Stimulated activated CD8-positive, alpha-beta memory T cell treated with anti-CD3 and anti-CD28 coated beads, Interleukin-4, amount 100 ng/mL, for 4 hours (primary cell): ENCODE data around the gene ACVR2A.

ENCODE experiments used
- DNase-seq, 2 donors: peaks; one replicate each; pipeline ENCODE4 v3.0.0-alpha.2; 2020; ENCODE audit warnings: low read depth in 2 of 2, low spot score in 1 of 2

Gene ACVR2A

DNA sequence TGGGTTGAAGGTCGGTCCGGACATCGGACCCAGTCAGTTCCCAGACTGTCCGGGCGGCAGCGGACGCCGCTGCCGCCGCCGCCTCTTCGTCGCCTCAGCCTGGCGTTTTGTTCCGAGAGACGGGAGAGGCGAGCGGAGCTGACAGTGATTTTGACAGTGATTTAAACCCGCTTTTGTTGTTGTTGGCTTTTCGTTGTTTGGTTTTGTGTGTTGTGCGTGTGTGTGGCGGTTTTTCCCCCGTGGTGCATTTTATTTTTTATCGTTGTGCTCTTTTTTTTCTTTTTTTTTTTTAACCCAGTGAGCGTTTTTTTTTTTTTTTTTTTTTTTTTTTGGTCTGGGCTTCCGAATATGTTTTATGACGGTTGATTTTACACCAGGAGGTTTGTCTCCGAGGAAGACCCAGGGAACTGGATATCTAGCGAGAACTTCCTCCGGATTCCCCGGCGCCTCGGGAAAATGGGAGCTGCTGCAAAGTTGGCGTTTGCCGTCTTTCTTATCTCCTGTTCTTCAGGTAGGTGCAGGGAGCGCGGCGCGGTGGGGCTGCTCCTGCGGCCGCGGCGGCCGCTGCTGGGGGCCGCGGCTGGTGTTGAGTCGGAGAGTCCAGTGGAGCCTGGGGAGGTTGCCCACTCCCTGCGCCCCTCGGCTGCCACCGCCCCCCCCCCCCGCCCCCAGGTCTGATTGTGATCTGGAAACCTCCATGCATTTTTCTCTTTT, at the start of gene ACVR2A:
Gene ACVR2A (plus strand): TSS at position 333 of the 714 bp plus-strand sequence. CDS start 124 bp downstream, at position 457.
- peak in 1 of 2 donors; percentile 9 for DNase-seq

- DNase-seq = no peak
These were observed 44.5 kb upstream of the ACVR2A start for GRCh38 chr2:147800316-147800715.

GRCh38 chr2:147806846-147807245, 38.0 kb upstream of the ACVR2A start:
- DNase-seq = no peak

DNA sequence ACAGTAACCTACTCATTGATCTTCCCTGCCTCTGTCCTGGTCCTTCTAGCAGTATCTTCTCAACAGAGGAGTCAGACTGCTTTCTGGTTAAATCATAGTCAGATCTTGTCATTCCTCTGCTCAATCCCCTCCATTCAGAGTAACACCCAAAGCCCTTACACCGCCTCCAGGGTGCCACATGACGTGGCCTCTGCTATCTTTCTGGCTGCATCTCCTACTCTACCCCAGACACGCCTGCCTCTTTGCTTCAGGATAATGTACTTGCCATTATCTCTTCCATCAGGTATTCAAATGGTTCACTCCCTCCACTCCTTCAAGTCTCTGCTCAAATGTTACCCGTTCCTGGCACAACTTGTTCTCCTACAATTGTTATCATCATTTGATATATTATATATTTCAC, 36.3 kb upstream of the ACVR2A start:
- no peak for DNase-seq

DNA sequence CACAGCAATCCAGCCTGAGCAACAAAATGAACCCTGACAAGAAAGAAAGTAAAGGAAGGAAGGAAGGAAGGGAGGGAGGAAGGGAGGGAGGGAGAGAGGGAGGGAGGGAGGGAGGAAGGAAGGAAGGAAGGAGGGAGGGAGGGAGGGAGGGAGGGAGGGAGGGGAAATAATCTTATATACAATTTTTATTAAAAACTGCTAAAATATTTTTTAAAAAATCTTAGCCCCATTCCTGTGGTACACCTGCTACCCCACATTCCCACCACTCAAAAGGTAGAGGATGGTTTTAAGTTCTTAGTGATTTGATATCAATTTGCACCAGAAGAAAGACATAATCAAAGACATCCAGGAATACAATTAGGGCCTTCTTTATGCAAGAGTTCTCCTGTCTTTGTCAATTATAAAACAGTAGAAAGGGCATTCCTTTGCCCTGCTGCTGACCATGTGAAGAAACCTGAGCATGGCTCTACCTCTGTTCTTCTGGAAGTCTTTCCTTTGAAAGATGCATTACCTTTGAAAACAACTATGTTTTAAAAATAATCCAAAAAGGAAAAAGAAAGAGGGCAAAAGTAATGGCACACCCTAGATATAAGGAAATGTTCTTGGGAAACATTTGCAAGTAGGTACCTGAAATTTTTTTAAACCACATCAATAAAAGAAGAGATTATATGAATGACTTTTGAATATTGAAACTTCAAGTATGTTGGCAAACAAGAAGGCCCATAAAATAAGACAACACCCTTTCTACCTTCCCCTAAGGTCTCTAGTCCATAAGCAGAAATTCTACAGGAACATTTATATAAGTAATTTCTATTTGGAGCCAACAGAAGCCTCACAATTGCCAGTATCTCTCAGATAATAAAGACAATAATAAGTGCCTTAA, 33.7 kb upstream of the ACVR2A start:
- DNase-seq = no peak

DNA sequence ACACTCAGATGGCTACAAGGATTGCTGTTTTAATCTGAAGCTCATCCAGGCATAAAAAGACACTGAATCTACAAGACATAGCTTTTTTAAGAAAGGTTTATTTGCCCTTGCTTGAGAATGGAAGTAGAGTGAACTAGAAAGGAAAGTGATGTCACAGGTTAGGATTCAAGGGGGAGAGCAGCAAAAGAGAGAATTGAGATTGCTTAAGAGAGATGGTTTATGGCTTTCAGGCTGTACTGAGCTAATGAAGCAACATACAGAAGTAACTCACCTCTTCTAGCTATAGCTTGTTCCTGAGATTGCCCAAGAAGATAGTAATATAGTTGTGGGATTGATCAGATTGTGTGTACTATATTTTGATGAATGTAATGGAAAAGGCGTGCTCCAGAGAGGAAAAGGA, 26.1 kb upstream of the ACVR2A start:
- DNase-seq = no peak

- no peak for DNase-seq
These were observed 20.2 kb upstream of the ACVR2A start for GRCh38 chr2:147824620-147825019.

GRCh38 chr2:147826278-147827087, 18.3 kb upstream of the ACVR2A start:
- DNase-seq = no peak

- no peak for DNase-seq
These were observed 17.8 kb upstream of the ACVR2A start for GRCh38 chr2:147827088-147827375.

DNA sequence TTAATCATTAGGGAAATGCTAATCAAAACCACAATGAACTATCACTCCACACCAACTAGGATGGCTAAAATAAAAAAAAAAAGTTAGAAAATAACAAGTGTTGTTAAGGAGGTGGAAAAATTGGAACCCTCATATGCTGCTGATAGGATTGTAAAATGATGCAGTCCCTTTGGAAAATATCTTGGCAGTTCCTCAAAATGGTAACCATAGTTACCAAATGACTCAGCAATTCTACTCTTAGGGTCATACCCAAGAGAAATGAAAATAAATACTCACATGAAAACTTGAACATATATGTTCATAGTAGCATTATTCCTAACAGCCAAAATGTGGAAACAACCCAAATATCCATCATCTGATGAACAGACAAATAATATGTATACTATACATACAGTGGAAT, 15.7 kb upstream of the ACVR2A start:
- no peak for DNase-seq

DNA sequence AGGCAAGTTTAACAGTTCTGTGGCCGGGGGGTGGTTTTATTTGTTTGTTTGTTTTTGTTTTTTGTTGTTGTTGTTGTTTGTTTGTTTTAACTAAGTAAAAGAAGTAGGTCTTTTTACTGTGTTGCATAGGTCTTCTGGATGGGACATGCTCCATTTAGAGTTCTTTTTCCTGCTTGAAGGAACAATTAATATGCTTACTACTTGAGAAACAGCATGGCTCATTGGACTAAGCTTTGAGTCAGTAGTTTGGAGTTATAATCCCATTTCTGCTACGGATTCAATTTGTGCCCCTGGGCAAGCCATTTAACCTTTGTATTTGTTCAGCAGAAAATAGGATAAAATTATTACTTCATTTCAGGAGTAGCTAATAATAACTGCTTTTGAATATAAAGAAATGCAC, 8.7 kb upstream of the ACVR2A start:
- no peak for DNase-seq

DNA sequence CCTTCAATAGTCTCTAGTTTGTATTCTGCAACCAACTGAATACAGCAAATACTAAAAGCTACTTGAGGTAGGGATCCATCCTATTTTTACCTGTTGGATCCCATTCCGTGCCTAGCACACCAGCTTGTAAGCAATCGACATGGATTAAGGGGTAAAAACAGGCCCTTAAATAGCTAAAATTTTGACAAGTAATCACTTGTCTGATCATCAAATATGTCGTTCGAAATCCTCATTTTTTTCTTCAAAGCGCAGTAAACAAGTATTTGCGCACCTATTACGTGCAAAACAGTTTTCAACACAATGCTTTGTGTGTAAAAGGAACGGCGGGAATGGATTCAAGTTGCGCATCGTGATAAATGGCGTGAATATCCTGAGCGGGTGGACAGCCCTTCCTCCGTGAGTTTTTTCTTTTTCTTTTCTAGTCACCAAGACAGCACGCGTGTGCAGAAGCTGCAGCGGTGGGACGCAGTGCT, 1.4 kb upstream of the ACVR2A start:
- no peak for DNase-seq

GRCh38 chr2:147843864-147844696, 749 bp upstream of the ACVR2A start:
- peak; percentile 67 to 69 for DNase-seq

- DNase-seq = no peak
These were observed 662 bp downstream of the ACVR2A start for GRCh38 chr2:147845411-147845971.

DNA sequence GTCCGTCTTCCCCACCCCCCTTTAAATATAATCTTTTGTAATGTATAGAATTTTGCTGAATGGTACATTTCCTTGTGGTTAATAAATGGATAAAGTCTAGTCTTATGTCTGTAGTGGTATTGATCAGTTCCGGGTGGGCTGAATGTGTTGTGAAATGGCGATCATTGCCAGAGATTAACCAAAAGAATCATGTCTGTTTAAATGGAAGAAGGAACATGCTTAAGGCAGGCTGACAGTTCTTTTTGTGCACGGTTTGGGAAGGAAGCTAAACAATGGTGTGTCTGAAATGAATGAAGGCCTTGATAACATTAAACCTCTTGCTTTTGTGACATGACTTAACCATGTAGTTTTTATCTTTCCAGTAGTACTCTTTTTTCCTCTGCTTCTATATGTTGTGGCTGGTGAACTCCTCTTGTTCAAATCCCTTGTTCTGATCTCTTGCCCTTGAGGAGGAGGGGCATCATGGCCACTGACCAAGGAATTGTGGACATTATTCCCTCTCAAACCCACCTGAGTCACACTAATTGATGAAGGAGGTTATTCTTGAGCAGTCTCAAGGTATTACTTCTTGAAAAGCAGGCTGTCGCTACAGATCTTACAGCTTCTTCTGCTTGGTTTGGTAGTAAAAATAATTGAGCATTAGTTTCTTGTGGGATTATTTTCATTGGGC, 1.7 kb downstream of the ACVR2A start:
- DNase-seq = no peak

DNA sequence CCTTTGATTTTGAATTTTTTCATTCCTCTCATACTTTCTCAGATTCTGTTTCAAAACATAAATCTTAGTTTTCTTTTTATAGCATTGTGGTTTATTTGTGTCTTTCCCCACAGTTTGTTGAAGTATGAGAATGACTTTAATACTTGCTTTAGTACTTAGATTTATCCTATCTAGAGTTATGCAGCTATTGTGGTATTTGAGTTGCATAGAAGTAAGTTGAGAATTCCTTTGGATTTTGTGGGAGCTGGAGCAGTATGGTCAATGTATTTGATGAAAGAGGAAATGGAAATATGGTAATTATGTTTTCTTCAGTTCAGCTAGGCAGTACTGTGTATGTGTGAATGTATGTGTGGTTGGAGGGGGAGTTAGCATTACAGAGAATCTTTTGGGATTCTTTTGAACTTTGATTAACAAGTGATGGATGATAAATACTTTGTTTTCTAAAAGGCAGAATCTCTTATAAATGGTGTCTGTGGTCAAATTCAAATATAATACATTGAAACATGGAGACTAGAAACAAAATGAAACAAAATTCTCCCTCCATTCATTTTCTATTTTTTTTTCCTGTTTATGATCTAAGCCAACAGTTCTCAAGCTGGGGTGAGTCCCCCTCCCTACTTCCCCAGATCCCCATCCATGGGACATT, 3.0 kb downstream of the ACVR2A start:
- no peak for DNase-seq

DNA sequence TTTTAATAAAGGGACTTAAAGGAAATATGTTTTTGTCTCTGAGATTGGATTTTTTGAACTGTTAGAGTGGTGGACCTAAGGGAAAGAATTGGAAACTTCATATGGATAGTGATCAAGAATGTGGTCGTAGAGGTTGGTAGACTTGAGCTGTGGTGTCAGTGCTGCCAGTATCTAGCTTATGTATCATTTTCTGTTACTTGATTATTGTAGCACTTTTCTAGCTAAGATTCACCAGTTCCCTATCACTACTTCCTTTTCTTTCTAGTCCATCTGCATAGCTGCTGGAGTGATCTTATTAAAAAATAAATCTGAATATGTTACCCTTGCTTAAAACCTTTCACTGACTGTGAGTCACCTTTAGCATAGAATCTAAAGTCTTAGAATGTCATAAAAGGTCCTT, 6.0 kb downstream of the ACVR2A start:
- DNase-seq = no peak

DNA sequence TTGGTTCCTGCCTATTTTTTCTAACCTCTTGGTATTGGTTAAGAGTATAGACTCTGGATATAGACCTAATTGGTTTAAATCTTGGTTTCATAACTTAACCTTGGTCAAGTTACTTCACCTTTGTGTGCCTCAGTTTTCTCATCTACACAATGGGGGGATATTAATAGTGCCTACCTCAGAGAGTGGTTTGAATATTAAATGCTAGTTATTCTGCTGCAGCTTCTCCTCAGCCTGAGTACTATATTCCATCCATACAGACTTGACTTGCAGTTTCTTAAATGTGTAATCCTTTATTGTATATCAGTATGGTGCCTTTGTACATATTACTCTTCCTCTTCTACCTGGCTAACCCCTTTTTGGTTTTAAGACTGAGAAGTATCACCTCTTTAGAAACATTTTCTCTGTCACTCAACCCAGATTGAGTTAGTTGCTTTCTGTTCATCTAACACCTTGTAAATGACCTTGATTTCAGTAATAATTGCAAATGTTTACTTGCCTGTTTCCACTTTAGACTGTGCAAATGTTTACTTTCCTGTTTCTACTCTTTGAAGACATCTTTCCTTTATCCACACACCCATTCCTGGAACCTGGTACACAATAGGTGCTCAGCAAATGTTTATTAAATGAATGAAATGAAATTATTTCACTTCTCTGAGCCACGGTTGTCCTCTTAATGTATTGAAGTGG, 6.6 kb downstream of the ACVR2A start:
- no peak for DNase-seq
